ENCODE measurements around the gene C3AR1.

The C3AR1 gene

DNA sequence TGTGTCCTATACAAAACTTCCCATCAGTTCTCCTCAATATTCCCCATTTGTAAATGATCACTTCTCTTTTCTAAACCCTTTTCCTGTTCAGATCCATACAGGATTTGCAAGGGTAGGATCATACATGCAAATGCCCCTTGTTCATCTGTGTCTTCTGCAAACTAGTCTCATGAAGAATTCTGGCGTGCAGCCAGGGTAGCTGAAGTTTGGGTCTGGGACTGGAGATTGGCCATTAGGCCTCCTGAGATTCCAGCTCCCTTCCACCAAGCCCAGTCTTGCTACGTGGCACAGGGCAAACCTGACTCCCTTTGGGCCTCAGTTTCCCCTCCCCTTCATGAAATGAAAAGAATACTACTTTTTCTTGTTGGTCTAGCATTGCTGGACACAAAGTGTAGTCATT is 11.3 kb downstream of the C3AR1 start:
- H3K27me3 ChIP-seq (ENCODE audit: insufficient read depth, low read length), result no peaks in the 10 kb centered on the region
- H3K9ac ChIP-seq (ENCODE audit: low read length), result no peak overlapping the region
- no peak overlapping the region for H3K4me2 ChIP-seq (ENCODE audit: low read length)
- H3K79me2 ChIP-seq (ENCODE audit: insufficient read depth, low read length), result no peaks in the 10 kb centered on the region
- no peak overlapping the region for H3K27ac ChIP-seq (ENCODE audit: low read depth, low read length, poor library complexity, severe bottlenecking)
- H3K36me3 ChIP-seq (ENCODE audit: insufficient read depth, low read length), result no peaks in the 10 kb centered on the region
- H3K4me3 ChIP-seq (ENCODE audit: low read depth, low read length, poor library complexity, severe bottlenecking), result no peak overlapping the region
- no peak overlapping the region for H2AFZ ChIP-seq (ENCODE audit: low read length)
- H3K9me2 ChIP-seq (ENCODE audit: low read depth, low read length), result no peaks in the 10 kb centered on the region
- no peaks in the 10 kb centered on the region for H3K4me1 ChIP-seq (ENCODE audit: insufficient read depth, low read length, severe bottlenecking)
- TF ChIP-seq, protein P1, sequence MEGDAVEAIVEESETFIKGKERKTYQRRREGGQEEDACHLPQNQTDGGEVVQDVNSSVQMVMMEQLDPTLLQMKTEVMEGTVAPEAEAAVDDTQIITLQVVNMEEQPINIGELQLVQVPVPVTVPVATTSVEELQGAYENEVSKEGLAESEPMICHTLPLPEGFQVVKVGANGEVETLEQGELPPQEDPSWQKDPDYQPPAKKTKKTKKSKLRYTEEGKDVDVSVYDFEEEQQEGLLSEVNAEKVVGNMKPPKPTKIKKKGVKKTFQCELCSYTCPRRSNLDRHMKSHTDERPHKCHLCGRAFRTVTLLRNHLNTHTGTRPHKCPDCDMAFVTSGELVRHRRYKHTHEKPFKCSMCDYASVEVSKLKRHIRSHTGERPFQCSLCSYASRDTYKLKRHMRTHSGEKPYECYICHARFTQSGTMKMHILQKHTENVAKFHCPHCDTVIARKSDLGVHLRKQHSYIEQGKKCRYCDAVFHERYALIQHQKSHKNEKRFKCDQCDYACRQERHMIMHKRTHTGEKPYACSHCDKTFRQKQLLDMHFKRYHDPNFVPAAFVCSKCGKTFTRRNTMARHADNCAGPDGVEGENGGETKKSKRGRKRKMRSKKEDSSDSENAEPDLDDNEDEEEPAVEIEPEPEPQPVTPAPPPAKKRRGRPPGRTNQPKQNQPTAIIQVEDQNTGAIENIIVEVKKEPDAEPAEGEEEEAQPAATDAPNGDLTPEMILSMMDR (IDR thresholded peaks at IDR 0.05; ENCODE audit: low read length), result no peak
- TF ChIP-seq EZH2 (IDR thresholded peaks at IDR 0.05; ENCODE audit: borderline replicate concordance, low read length), result no peak
- no peaks in the 10 kb centered on the region; the same call in 1 of the 2 replicates for H4K20me1 ChIP-seq (ENCODE audit: insufficient read depth, low read length)
- no peaks in the 10 kb centered on the region for H3F3A ChIP-seq (ENCODE audit: insufficient read depth, low read length)
- H3K9me3 ChIP-seq (ENCODE audit: low read length), result no peaks in the 10 kb centered on the region

DNA sequence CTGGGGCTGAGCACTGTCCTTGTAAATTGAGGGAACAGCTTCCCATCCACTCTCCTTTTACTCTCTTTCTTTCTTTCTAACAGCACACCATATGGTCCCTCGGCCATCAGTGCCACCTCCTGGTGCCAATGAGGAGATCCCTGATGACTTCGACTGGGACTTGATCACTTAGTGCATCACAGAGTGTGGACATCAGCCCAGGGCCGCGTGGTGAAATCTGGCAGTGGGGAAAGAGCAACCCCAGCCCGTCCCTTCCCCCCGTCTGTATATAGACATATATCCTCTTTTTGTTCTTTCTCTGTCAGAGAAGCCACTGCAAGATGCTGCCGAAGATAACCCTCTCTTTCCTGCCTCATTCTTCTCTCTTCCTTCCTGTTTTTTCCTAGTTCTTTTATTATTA is 13.5 kb downstream of the C3AR1 start:
- Histone ChIP-seq H2AFZ (ENCODE audit: low read length) (no peak overlapping the region), H3K27ac (ENCODE audit: low read depth, low read length, poor library complexity, severe bottlenecking) (no peak overlapping the region), H3K4me2 (ENCODE audit: low read length) (no peak overlapping the region), H4K20me1 (ENCODE audit: insufficient read depth, low read length) (no peaks in the 10 kb centered on the region; the same call in 1 of the 2 replicates), H3K27me3 (ENCODE audit: insufficient read depth, low read length) (no peaks in the 10 kb centered on the region), H3K9me2 (ENCODE audit: low read depth, low read length) (no peaks in the 10 kb centered on the region), H3K36me3 (ENCODE audit: insufficient read depth, low read length) (0 out of 2 replicates have a peak, but pooled peaks cover 6% of the 10 kb centered on the region), H3K4me1 (ENCODE audit: insufficient read depth, low read length, severe bottlenecking) (no peaks in the 10 kb centered on the region), H3K79me2 (ENCODE audit: insufficient read depth, low read length) (no peaks in the 10 kb centered on the region), H3K9ac (ENCODE audit: low read length) (no peak overlapping the region), H3K4me3 (ENCODE audit: low read depth, low read length, poor library complexity, severe bottlenecking) (no peak overlapping the region), H3K9me3 (ENCODE audit: low read length) (no peaks in the 10 kb centered on the region), H3F3A (ENCODE audit: insufficient read depth, low read length) (no peaks in the 10 kb centered on the region)
- TF ChIP-seq EZH2 (IDR thresholded peaks at IDR 0.05; ENCODE audit: borderline replicate concordance, low read length), result no peak
- TF ChIP-seq, protein P1 (IDR thresholded peaks at IDR 0.05; ENCODE audit: low read length), result no peak

DNA sequence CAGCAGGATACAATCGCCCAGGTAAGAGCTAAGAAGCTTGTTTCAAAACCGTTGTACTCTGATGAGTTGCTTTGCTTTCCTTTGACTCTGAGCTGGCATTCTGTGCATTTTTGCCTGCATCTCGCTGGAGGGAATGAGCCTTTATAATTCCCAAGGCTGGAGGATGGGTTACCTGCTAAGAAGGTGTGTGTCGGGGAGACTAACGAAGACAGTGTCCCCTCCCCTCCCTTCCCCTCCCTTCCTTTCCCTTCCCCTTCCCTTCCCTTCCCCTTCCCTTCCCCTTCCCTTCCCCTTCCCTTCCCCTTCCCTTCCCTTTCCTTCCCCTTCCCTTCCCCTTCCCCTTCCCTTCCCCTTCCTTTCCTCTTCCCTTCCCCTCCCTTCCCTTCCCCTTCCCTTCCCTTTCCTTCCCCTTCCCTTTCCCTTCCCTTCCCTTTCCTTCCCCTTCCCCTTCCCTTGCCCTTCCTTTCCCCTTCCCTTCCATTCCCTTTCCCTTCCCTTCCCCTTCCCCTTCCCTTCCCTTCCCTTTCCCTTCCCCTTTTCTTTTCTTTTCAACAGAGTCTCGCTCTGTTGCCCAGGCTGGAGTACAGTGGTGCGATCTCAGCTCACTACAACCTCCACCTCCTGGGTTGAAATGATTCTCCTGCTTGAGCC is 15.4 kb downstream of the C3AR1 start:
- no peak overlapping the region for H3K9ac ChIP-seq (ENCODE audit: low read length)
- no peak overlapping the region for H2AFZ ChIP-seq (ENCODE audit: low read length)

More for the DNA sequence above, 15.4 kb downstream of the C3AR1 start:
- no peaks in the 10 kb centered on the region for H3K27me3 ChIP-seq (ENCODE audit: insufficient read depth, low read length)
- H3K27ac ChIP-seq (ENCODE audit: low read depth, low read length, poor library complexity, severe bottlenecking), result no peak overlapping the region
- no peaks in the 10 kb centered on the region for H3K9me3 ChIP-seq (ENCODE audit: low read length)
- TF ChIP-seq, protein P1 (IDR thresholded peaks at IDR 0.05; ENCODE audit: low read length), result no peak
- no peaks in the 10 kb centered on the region for H3K9me2 ChIP-seq (ENCODE audit: low read depth, low read length)
- H3K4me1 ChIP-seq (ENCODE audit: insufficient read depth, low read length, severe bottlenecking), result no peaks in the 10 kb centered on the region
- H3K4me3 ChIP-seq (ENCODE audit: low read depth, low read length, poor library complexity, severe bottlenecking), result no peak overlapping the region
- no peaks in the 10 kb centered on the region for H3F3A ChIP-seq (ENCODE audit: insufficient read depth, low read length)
- no peaks in the 10 kb centered on the region for H3K79me2 ChIP-seq (ENCODE audit: insufficient read depth, low read length)
- no peaks in the 10 kb centered on the region for H4K20me1 ChIP-seq (ENCODE audit: insufficient read depth, low read length)
- 0 out of 2 replicates have a peak, but pooled peaks cover 6% of the 10 kb centered on the region for H3K36me3 ChIP-seq (ENCODE audit: insufficient read depth, low read length)
- H3K4me2 ChIP-seq (ENCODE audit: low read length), result no peak overlapping the region
